HepG2 (cell line): ENCODE data around the gene ST8SIA1. TPM values are rescaled to one million over a fixed set of nuclear protein-coding genes. Genes with fewer than 3 reads are reported as not detected.

Source experiments
- ATAC-seq: fragments of 200-7000 bp; cut with Tn5 transposase; 3 replicates; pipeline ENCODE4 v1.9.1; 2020; ENCODE audit warnings: mild to moderate bottlenecking, moderate library complexity
- BruUV-seq: library from RNA; stranded (reverse); fragments of 400-500 nt; replicated peaks from 2 replicates; lab custom pipeline; 2021; lab: Mats Ljungman, UMichigan
- CTCF ChIA-PET: fragments of 300-600 bp; formaldehyde crosslinking; extraction: SDS; loops from one replicate; lab custom pipeline; 2021; ENCODE audit warnings: low total read pairs, inconsistent platforms, low intra/inter-chr PET ratio; lab: Yijun Ruan, JAX
- POLR2A ChIA-PET: fragments of 350-600 bp; sonication (Branson Sonifier 250); formaldehyde crosslinking; loops from one replicate; lab custom pipeline; 2020; ENCODE audit warnings: antibody characterized with exemption, inconsistent platforms; lab: Yijun Ruan, JAX
- DNase-seq: peaks from one replicate; pipeline ENCODE4 v3.0.0-alpha.2; 2015; ENCODE audit warnings: low spot score
- FAIRE-seq: peaks from 3 replicates; lab custom pipeline; 2011; peaks lifted over from hg19 to GRCh38; lab: Jason Lieb, UNC
- H2AFZ ChIP-seq: one replicate; pipeline ENCODE4 v1.6.1; 2011; ENCODE audit warnings: low read length, inconsistent platforms
- H3K27ac ChIP-seq: fragments of 300-600 bp; 3 replicates; pipeline ENCODE4 v1.8.0; 2011; ENCODE audit warnings: mixed run types, mild to moderate bottlenecking, mixed read lengths, low read length, inconsistent platforms; ENCODE audit not compliant: insufficient read depth; ENCODE audit errors: extremely low read length
- H3K27me3 ChIP-seq, 2 experiments: fragments of 200-600 bp in 1 of 2; 2 replicates in 1 of 2; 3 replicates in 1 of 2; pipeline versions ENCODE4 v1.6.0 to v1.8.0; 2011; ENCODE audit warnings: low read length in 2 of 2, mild to moderate bottlenecking in 2 of 2, moderate library complexity in 2 of 2, inconsistent platforms in 1 of 2; ENCODE audit not compliant: insufficient read depth in 2 of 2, control insufficient read depth in 1 of 2
- H3K36me3 ChIP-seq, 2 experiments: fragments of 200-600 bp in 1 of 2; replicated peaks in 1 of 2; 2 replicates in 1 of 2; 3 replicates in 1 of 2; pipeline versions ENCODE4 v1.5.1 to v1.8.0; 2011; ENCODE audit warnings: low read length in 2 of 2, inconsistent platforms in 1 of 2; ENCODE audit not compliant: insufficient read depth in 2 of 2, control insufficient read depth in 1 of 2
- H3K4me1 ChIP-seq: 2 replicates; pipeline ENCODE4 v1.5.1; 2012; ENCODE audit warnings: low read length, inconsistent platforms; ENCODE audit not compliant: insufficient read depth
- H3K4me2 ChIP-seq: 2 replicates; pipeline ENCODE4 v1.6.0; 2011; ENCODE audit warnings: low read depth, low read length, inconsistent platforms
- H3K4me3 ChIP-seq, 3 experiments: fragments of 200-600 bp in 1 of 3; sonication (generic), shearing (Covaris generic) in 1 of 3; replicated peaks in 1 of 3; 2 replicates each; pipeline ENCODE4 v1.5.1; 2011 to 2016; ENCODE audit warnings: low read length in 3 of 3, inconsistent platforms in 2 of 3, low read depth in 2 of 3, mild to moderate bottlenecking in 2 of 3, control low read depth in 1 of 3, mixed read lengths in 1 of 3; ENCODE audit not compliant: insufficient read depth in 1 of 3
- H3K79me2 ChIP-seq: one replicate; pipeline ENCODE4 v1.6.1; 2011; ENCODE audit warnings: low read length, inconsistent platforms; ENCODE audit not compliant: insufficient read depth
- H3K9ac ChIP-seq: 2 replicates; pipeline ENCODE4 v1.6.0; 2011; ENCODE audit warnings: mild to moderate bottlenecking, low read depth, low read length, inconsistent platforms; ENCODE audit not compliant: insufficient read depth
- H3K9me3 ChIP-seq: 2 replicates; pipeline ENCODE4 v1.5.1; 2012; ENCODE audit warnings: mild to moderate bottlenecking, low read length
- H4K20me1 ChIP-seq: 2 replicates; pipeline ENCODE4 v1.6.0; 2011; ENCODE audit warnings: inconsistent platforms, mild to moderate bottlenecking, low read length, moderate library complexity; ENCODE audit not compliant: insufficient read depth
- ADNP ChIP-seq: sonication (generic); formaldehyde crosslinking; IDR thresholded peaks from 2 replicates; pipeline ENCODE4 v1.4.0; 2020; ENCODE audit warnings: missing genetic modification reagents
- DNMT3B ChIP-seq: conservative IDR thresholded peaks from 2 replicates; pipeline ENCODE4 v1.6.1; 2016; ENCODE audit warnings: missing biosample characterization, control low read depth
- ETV5 ChIP-seq: IDR thresholded peaks from 2 replicates; pipeline ENCODE4 v1.6.1; 2018; ENCODE audit warnings: missing biosample characterization, missing genetic modification reagents, inconsistent platforms, borderline replicate concordance
- HOXA5 ChIP-seq: sonication (generic); formaldehyde crosslinking; IDR thresholded peaks from 2 replicates; pipeline ENCODE4 v1.4.0; 2020; ENCODE audit warnings: missing genetic modification reagents
- RBAK ChIP-seq: sonication (generic); formaldehyde crosslinking; IDR thresholded peaks from 2 replicates; pipeline ENCODE4 v1.5.1; 2020; ENCODE audit warnings: mild to moderate bottlenecking, missing genetic modification reagents
- RFXAP ChIP-seq: sonication (generic); formaldehyde crosslinking; IDR thresholded peaks from 2 replicates; pipeline ENCODE4 v1.4.0; 2020; ENCODE audit warnings: missing genetic modification reagents, borderline replicate concordance
- RORA ChIP-seq: sonication (generic); formaldehyde crosslinking; IDR thresholded peaks from 2 replicates; pipeline ENCODE4 v1.5.0; 2020; ENCODE audit warnings: mild to moderate bottlenecking, missing genetic modification reagents, moderate library complexity
- SSRP1 ChIP-seq: IDR thresholded peaks from 2 replicates; pipeline ENCODE4 v1.6.1; 2016; ENCODE audit warnings: control low read depth
- TMF1 ChIP-seq: sonication (generic); formaldehyde crosslinking; IDR thresholded peaks from 2 replicates; pipeline ENCODE4 v1.8.1; 2022; ENCODE audit warnings: low read depth, missing genetic modification reagents
- ZBTB20 ChIP-seq: sonication (generic); formaldehyde crosslinking; IDR thresholded peaks from 2 replicates; pipeline ENCODE4 v1.8.1; 2023; ENCODE audit warnings: missing genetic modification reagents, low read depth, mild to moderate bottlenecking, borderline replicate concordance
- ZBTB21 ChIP-seq: sonication (generic); formaldehyde crosslinking; IDR thresholded peaks from 2 replicates; pipeline ENCODE4 v1.4.0; 2020; ENCODE audit warnings: missing genetic modification reagents
- ZNF256 ChIP-seq: sonication (generic); formaldehyde crosslinking; conservative IDR thresholded peaks from 2 replicates; pipeline ENCODE4 v1.4.0; 2020; ENCODE audit warnings: missing genetic modification reagents
- ZNF329 ChIP-seq: sonication (generic); formaldehyde crosslinking; IDR thresholded peaks from 2 replicates; pipeline ENCODE4 v1.9.0; 2021; ENCODE audit warnings: low read depth, mild to moderate bottlenecking, missing genetic modification reagents
- ZNF335 ChIP-seq: sonication (generic); formaldehyde crosslinking; IDR thresholded peaks from 2 replicates; pipeline ENCODE4 v1.4.0; 2020; ENCODE audit warnings: missing genetic modification reagents
- ZNF563 ChIP-seq: sonication (generic); formaldehyde crosslinking; IDR thresholded peaks from 2 replicates; pipeline ENCODE4 v1.8.0; 2022; ENCODE audit warnings: mild to moderate bottlenecking, moderate library complexity, missing genetic modification reagents
- ZNF724P ChIP-seq: sonication (generic); formaldehyde crosslinking; IDR thresholded peaks from 2 replicates; pipeline ENCODE4 v1.8.0; 2022; ENCODE audit warnings: missing genetic modification reagents, borderline replicate concordance
- ZNF772 ChIP-seq: sonication (generic); formaldehyde crosslinking; IDR thresholded peaks from 2 replicates; pipeline ENCODE4 v1.5.0; 2020; ENCODE audit warnings: mild to moderate bottlenecking, missing genetic modification reagents
- ZSCAN12 ChIP-seq: sonication (generic); formaldehyde crosslinking; IDR thresholded peaks from 2 replicates; pipeline ENCODE4 v1.9.0; 2021; ENCODE audit warnings: mild to moderate bottlenecking, missing genetic modification reagents
- WGBS: methylation state at CpG from one replicate; pipeline ENCODE4 v1.1.6; 2017; ENCODE audit warnings: low lambda C conversion rate; 5-methylcytosine and 5-hydroxymethylcytosine counted together
- in situ Hi-C: cut with HindIII; loops from 2 replicates; pipeline ENCODE4 v1.10.0; 2017; ENCODE audit warnings: low pct_unique_long_range_greater_than_20kb; ENCODE audit not compliant: extremely low pct_ligation_motif_present
- intact Hi-C: fragments of 100-400 bp; cut with micrococcal nuclease; formaldehyde crosslinking; loops from one replicate; pipeline ENCODE4 v1.10.0; 2022; ENCODE audit not compliant: unreplicated experiment
- polyA plus RNA-seq, 8 experiments: library from polyadenylated mRNA; depleted of rRNA in 3 of 8; stranded (reverse) in 7 of 8; unstranded in 1 of 8; fragments of >200 nt; fragmentation: Illumina TruSeq in 4 of 8; extraction: Trizol in 4 of 8; gene quantifications; 2 replicates each; pipeline versions ENCODE4 v1.2.1 to v1.2.3, GENCODE V29; 2011 to 2016; ENCODE audit warnings: low read depth in 4 of 8, missing spikeins in 1 of 8, mixed read lengths in 1 of 8; ENCODE audit not compliant: insufficient read depth in 1 of 8
- total RNA-seq, 5 experiments: library from RNA; depleted of rRNA; stranded (reverse); fragments of >200 nt; fragmentation: Illumina TruSeq; extraction: Trizol; gene quantifications; 2 replicates each; pipeline ENCODE4 v1.2.3, GENCODE V29; 2016; ENCODE audit warnings: low read depth in 1 of 5
- TF ChIP-seq, protein P1 (sequence below): sonication (generic); formaldehyde crosslinking; IDR thresholded peaks from 2 replicates; pipeline ENCODE4 v1.5.1; 2020; ENCODE audit warnings: missing genetic modification reagents, mild to moderate bottlenecking, borderline replicate concordance

The ST8SIA1 gene
- total and polyA plus RNA-seq, 2 of the 13 experiments (the other 11 are each of a cell fraction or from before 2014, with no cell fraction given): not detected

- H3K36me3 ChIP-seq: no peaks in the 10 kb centered on the region
- H3K27me3 ChIP-seq: 0 out of 5 replicates have a peak, but pooled peaks cover 0 to 3% of the 10 kb centered on the region in 2 experiments
- no peak for DNase-seq
- H3K4me1 ChIP-seq: no peaks in the 10 kb centered on the region
- no peak overlapping the region for H3K27ac ChIP-seq
- H2AFZ ChIP-seq: no peak overlapping the region
- no peaks in the 10 kb centered on the region for H3K9me3 ChIP-seq
- no peak for ATAC-seq
- no peak overlapping the region for H3K4me3 ChIP-seq
- TF ChIP-seq, protein P1, sequence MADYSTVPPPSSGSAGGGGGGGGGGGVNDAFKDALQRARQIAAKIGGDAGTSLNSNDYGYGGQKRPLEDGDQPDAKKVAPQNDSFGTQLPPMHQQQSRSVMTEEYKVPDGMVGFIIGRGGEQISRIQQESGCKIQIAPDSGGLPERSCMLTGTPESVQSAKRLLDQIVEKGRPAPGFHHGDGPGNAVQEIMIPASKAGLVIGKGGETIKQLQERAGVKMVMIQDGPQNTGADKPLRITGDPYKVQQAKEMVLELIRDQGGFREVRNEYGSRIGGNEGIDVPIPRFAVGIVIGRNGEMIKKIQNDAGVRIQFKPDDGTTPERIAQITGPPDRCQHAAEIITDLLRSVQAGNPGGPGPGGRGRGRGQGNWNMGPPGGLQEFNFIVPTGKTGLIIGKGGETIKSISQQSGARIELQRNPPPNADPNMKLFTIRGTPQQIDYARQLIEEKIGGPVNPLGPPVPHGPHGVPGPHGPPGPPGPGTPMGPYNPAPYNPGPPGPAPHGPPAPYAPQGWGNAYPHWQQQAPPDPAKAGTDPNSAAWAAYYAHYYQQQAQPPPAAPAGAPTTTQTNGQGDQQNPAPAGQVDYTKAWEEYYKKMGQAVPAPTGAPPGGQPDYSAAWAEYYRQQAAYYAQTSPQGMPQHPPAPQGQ: no peak
- TF ChIP-seq ZBTB21 (CRISPR knock-in tag) (no peak), RFXAP (CRISPR knock-in tag) (no peak), HOXA5 (CRISPR knock-in tag) (no peak), SSRP1 (no peak), ZBTB20 (no peak)
- ChIA-PET POLR2A (no interaction called here), CTCF (no interaction called here)
- in situ Hi-C loops: no loop called here
- FAIRE-seq: no peak
- H3K4me2 ChIP-seq: no peak overlapping the region
- intact Hi-C loops: no loop called here
- under 1% methylated on average over 11 of the region's 11 CpGs for WGBS
- no TSS peak for BruUV-seq
- H3K79me2 ChIP-seq: no peaks in the 10 kb centered on the region
- no peak overlapping the region for H3K9ac ChIP-seq
- no peaks in the 10 kb centered on the region for H4K20me1 ChIP-seq
These were observed 79.4 kb downstream of the ST8SIA1 start for GRCh38 chr12:22255097-22255496.

- no peak overlapping the region for H3K4me2 ChIP-seq
- DNase-seq (no peak), FAIRE-seq (no peak), ATAC-seq (no peak)
- intact Hi-C loops (no loop called here), in situ Hi-C loops (no loop called here)
- no peaks in the 10 kb centered on the region for H3K4me1 ChIP-seq
- H3K27me3 ChIP-seq: 0 out of 5 replicates have a peak, but pooled peaks cover 0 to 3% of the 10 kb centered on the region in 2 experiments
- no peak overlapping the region for H3K9ac ChIP-seq
- H3K79me2 ChIP-seq: no peaks in the 10 kb centered on the region
- H3K9me3 ChIP-seq: no peaks in the 10 kb centered on the region
- H2AFZ ChIP-seq: no peak overlapping the region
- H4K20me1 ChIP-seq: no peaks in the 10 kb centered on the region
- H3K27ac ChIP-seq: no peak overlapping the region
- CTCF ChIA-PET: no interaction called here
- no peak overlapping the region for H3K4me3 ChIP-seq
- POLR2A ChIA-PET: no interaction called here
- BruUV-seq: no TSS peak
- 2% methylated on average over 7 of the region's 7 CpGs for WGBS
- no peaks in the 10 kb centered on the region for H3K36me3 ChIP-seq
- no peak for TF ChIP-seq ZNF724P (CRISPR knock-in tag)
- TF ChIP-seq ADNP (CRISPR knock-in tag): no peak
- no peak for TF ChIP-seq RORA (CRISPR knock-in tag)
- TF ChIP-seq RBAK (CRISPR knock-in tag): no peak
- no peak for TF ChIP-seq ETV5 (CRISPR knock-in tag)
- no peak for TF ChIP-seq ZNF772 (CRISPR knock-in tag)
- TF ChIP-seq DNMT3B (CRISPR knock-in tag): no peak
- TF ChIP-seq ZNF335 (CRISPR knock-in tag): no peak
- TF ChIP-seq ZSCAN12 (CRISPR knock-in tag): no peak
- no peak for TF ChIP-seq ZNF563 (CRISPR knock-in tag)
- TF ChIP-seq ZNF256 (CRISPR knock-in tag): no peak
- TF ChIP-seq TMF1 (CRISPR knock-in tag): no peak
- no peak for TF ChIP-seq ZNF329 (CRISPR knock-in tag)
These were observed 80.0 kb downstream of the ST8SIA1 start for GRCh38 chr12:22254478-22254877.
